ENCODE measurements around the gene CREB3L2. TPM values are rescaled to one million over a fixed set of nuclear protein-coding genes. Genes with fewer than 3 reads are reported as not detected.
"Not testable (repeated sequence)": the region's sequence is repeated elsewhere in the genome, so short reads cannot be mapped to it uniquely, and the experiment has no call there.

The CREB3L2 gene
- total and polyA plus RNA-seq, 5 experiments from 2014 or later, result 5.2 to 12.8 (median 9.0) TPM

DNA sequence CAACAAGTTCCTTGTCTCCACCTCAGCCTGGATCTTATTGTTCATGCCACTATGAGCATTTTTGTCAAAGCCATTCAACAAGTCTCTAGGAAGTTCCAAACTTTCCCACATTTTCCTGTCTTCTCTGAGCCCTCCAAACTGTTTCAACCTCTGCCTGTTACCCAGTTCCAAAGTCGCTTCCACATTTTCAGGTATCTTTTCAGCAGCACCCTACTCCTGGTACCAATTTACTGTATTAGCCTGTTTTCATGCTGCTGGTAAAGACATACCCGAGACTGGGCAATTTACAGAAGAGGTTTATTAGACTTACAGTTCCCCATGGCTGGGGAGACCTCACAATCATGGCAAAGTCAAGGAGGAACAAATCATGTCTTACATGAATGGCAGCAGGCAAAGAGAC lies 168.9 kb downstream of the CREB3L2 start:
- POLR2A ChIA-PET, H3K27ac Mint-ChIP-seq, H3K4me1 Mint-ChIP-seq, DNase-seq, H3K4me3 Mint-ChIP-seq, ATAC-seq: not testable (repeated sequence)
- peaks cover 14 to 54% (median 18%) of the 10 kb centered on the region in 5 donors for H3K27me3 Mint-ChIP-seq
- H3K36me3 Mint-ChIP-seq, result peaks cover 0 to 41% (median 0%) of the 10 kb centered on the region in 3 donors
- peaks cover 0 to 35% (median 23%) of the 10 kb centered on the region in 9 donors for H3K9me3 Mint-ChIP-seq

GRCh38 chr7:137832382-137832781 lies 169.5 kb downstream of the CREB3L2 start:
- H3K36me3 Mint-ChIP-seq, result peaks cover 0 to 41% (median 0%) of the 10 kb centered on the region in 3 donors
- H3K27ac Mint-ChIP-seq, result no peak overlapping the region
- no peak overlapping the region for H3K4me3 Mint-ChIP-seq
- H3K27me3 Mint-ChIP-seq, result peaks cover 14 to 54% (median 20%) of the 10 kb centered on the region in 5 donors
- POLR2A ChIA-PET, result no interaction called here
- H3K9me3 Mint-ChIP-seq, result peaks cover 0 to 35% (median 23%) of the 10 kb centered on the region in 9 donors
- no peak for ATAC-seq
- no peaks in the 10 kb centered on the region for H3K4me1 Mint-ChIP-seq
- DNase-seq, result no peak

- H3K27ac Mint-ChIP-seq, DNase-seq, H3K4me3 Mint-ChIP-seq, POLR2A ChIA-PET, H3K4me1 Mint-ChIP-seq, ATAC-seq: not testable (repeated sequence)
- Mint-ChIP-seq H3K36me3 (peaks cover 0 to 41% (median 0%) of the 10 kb centered on the region in 3 donors), H3K27me3 (peaks cover 14 to 52% (median 20%) of the 10 kb centered on the region in 5 donors), H3K9me3 (peaks cover 0 to 35% (median 23%) of the 10 kb centered on the region in 9 donors)
These were observed 170.3 kb downstream of the CREB3L2 start for GRCh38 chr7:137831555-137831954.

GRCh38 chr7:137829337-137829992 lies 172.4 kb downstream of the CREB3L2 start:
- POLR2A ChIA-PET, result no interaction called here
- Mint-ChIP-seq H3K9me3 (peaks cover 0 to 35% (median 23%) of the 10 kb centered on the region in 9 donors), H3K4me1 (no peaks in the 10 kb centered on the region), H3K36me3 (peaks cover 0 to 35% (median 0%) of the 10 kb centered on the region in 3 donors), H3K27ac (no peak overlapping the region), H3K27me3 (peaks cover 8 to 39% (median 19%) of the 10 kb centered on the region in 5 donors), H3K4me3 (no peak overlapping the region)
- DNase-seq (no peak), ATAC-seq (no peak)

DNA sequence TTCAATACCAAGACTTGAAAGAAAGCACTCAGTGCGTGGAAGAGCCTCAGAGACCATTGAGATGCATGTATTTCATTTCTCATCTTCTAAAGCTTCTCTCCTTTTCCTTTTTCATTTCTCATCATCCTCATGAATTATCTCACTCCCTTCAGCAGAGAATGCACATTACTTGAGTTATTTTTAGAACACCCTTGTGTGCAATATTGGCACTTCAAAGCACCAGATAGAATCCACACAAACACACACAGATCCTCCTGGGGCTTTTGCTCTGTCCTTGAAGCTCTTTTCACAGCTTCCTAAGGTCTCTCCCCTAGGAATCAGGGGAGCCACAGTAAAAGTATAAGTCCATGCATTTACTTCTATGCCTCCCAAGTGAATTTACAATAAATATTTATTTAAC lies 173.4 kb downstream of the CREB3L2 start:
- Mint-ChIP-seq H3K27ac (no peak overlapping the region), H3K36me3 (peaks cover 0 to 26% (median 0%) of the 10 kb centered on the region in 3 donors), H3K9me3 (peaks cover 0 to 29% (median 20%) of the 10 kb centered on the region in 9 donors), H3K4me3 (no peak overlapping the region), H3K27me3 (peaks cover 10 to 39% (median 18%) of the 10 kb centered on the region in 5 donors), H3K4me1 (no peaks in the 10 kb centered on the region)
- DNase-seq (no peak), ATAC-seq (no peak)
- POLR2A ChIA-PET, result no interaction called here

GRCh38 chr7:137825489-137825888 lies 176.4 kb downstream of the CREB3L2 start:
- H3K36me3 Mint-ChIP-seq, result peaks cover 0 to 3% (median 0%) of the 10 kb centered on the region in 3 donors
- H3K27ac Mint-ChIP-seq, result no peak overlapping the region
- POLR2A ChIA-PET, result no interaction called here
- peaks cover 16 to 45% (median 23%) of the 10 kb centered on the region in 5 donors for H3K27me3 Mint-ChIP-seq
- DNase-seq (no peak), ATAC-seq (no peak)
- peaks cover 0 to 6% (median 2%) of the 10 kb centered on the region in 9 donors for H3K9me3 Mint-ChIP-seq
- no peak overlapping the region for H3K4me3 Mint-ChIP-seq
- no peaks in the 10 kb centered on the region for H3K4me1 Mint-ChIP-seq

Other genes starting within 250 kb of the CREB3L2 start
- gene DGKI, start 155.1 kb downstream of the CREB3L2 start, total RNA-seq, result not detected
- under 1 TPM in 1 of 3 donors, not detected in 2; 0.01 TPM for gene DGKI, start 155.1 kb downstream of the CREB3L2 start, polyA plus RNA-seq
- not detected for gene AKR1D1, start 74.4 kb upstream of the CREB3L2 start, total RNA-seq
- not detected for gene AKR1D1, start 74.4 kb upstream of the CREB3L2 start, polyA plus RNA-seq

Data from naive thymus-derived CD8-positive, alpha-beta T cell (primary cell).